C4-2B (cell line): ENCODE results near the gene DAPL1.

Source experiments
- H3K27ac ChIP-seq: fragments of 450-650 bp; 2 replicates; pipeline ENCODE4 v1.5.1; 2017
- CTCF ChIP-seq: fragments of 450-650 bp; conservative IDR thresholded peaks from 2 replicates; pipeline ENCODE4 v1.5.1; 2017; ENCODE audit warnings: mild to moderate bottlenecking
- ZFX ChIP-seq: fragments of 450-650 bp; IDR thresholded peaks from 2 replicates; pipeline ENCODE4 v1.6.1; 2017

DAPL1 gene

GRCh38 chr2:158795195-158795924 is at the start of gene DAPL1:
Gene DAPL1 (plus strand): TSS chr2:158795317. CDS start chr2:158795373, 56 bp downstream.
- no peak within 1 kb of the TSS for H3K27ac ChIP-seq
- TF ChIP-seq CTCF: no peak

GRCh38 chr2:158745866-158746382 is 49.2 kb upstream of the DAPL1 start:
- TF ChIP-seq ZFX (no peak), CTCF (peak; percentile 48)

GRCh38 chr2:158746488-158746887 is 48.6 kb upstream of the DAPL1 start:
- TF ChIP-seq CTCF (no peak), ZFX (no peak)
- no peak overlapping the region for H3K27ac ChIP-seq

More at GRCh38 chr2:158745866-158746382, 49.2 kb upstream of the DAPL1 start:
- no peak overlapping the region for H3K27ac ChIP-seq

- TF ChIP-seq ZFX: no peak
- TF ChIP-seq CTCF: no peak
- no peak overlapping the region for H3K27ac ChIP-seq
These were observed 47.8 kb upstream of the DAPL1 start for GRCh38 chr2:158747281-158747680.

- no peak overlapping the region for H3K27ac ChIP-seq
- no peak for TF ChIP-seq ZFX
- TF ChIP-seq CTCF: no peak
These were observed 46.1 kb upstream of the DAPL1 start for GRCh38 chr2:158748926-158749590.

GRCh38 chr2:158750458-158751125 is 44.5 kb upstream of the DAPL1 start:
- no peak overlapping the region for H3K27ac ChIP-seq
- TF ChIP-seq ZFX (no peak), CTCF (no peak)
